IMR-90 (cell line): Measurements from ENCODE around the gene THRB. TPM values are rescaled to one million over a fixed set of nuclear protein-coding genes. Genes with fewer than 3 reads are reported as not detected.
"Not testable (repeated sequence)": the region's sequence is repeated elsewhere in the genome, so short reads cannot be mapped to it uniquely, and the experiment has no call there.

ENCODE experiments used
- ATAC-seq: fragments of 200-7000 bp; cut with Tn5 transposase; 2 replicates; pipeline ENCODE4 v1.9.1; 2020; ENCODE audit warnings: low read depth, mild to moderate bottlenecking, moderate library complexity
- BruUV-seq: library from RNA; stranded (reverse); fragments of 400-500 nt; replicated peaks from 2 replicates; lab custom pipeline; 2021; lab: Mats Ljungman, UMichigan
- CTCF ChIA-PET: fragments of 300-600 bp; formaldehyde crosslinking; extraction: SDS; loops from one replicate; lab custom pipeline; 2021; ENCODE audit warnings: antibody characterized with exemption; lab: Yijun Ruan, JAX
- POLR2A ChIA-PET: fragments of 300-600 bp; sonication (Branson Sonifier 250); formaldehyde crosslinking; loops from one replicate; lab custom pipeline; 2022; ENCODE audit warnings: antibody characterized with exemption; ENCODE audit not compliant: unreplicated experiment; lab: Charles Lee
- DNase-seq: peaks from one replicate; pipeline ENCODE4 v3.0.0; 2013
- H2AFZ ChIP-seq: replicated peaks from 2 replicates; pipeline ENCODE3; 2013; ENCODE audit warnings: low read length, mild to moderate bottlenecking; ENCODE audit not compliant: poor library complexity
- H2AK5ac ChIP-seq: 2 replicates; pipeline ENCODE4 v1.6.1; 2013; ENCODE audit warnings: low read depth, low read length, inconsistent platforms
- H2AK9ac ChIP-seq: replicated peaks from 2 replicates; pipeline ENCODE3; 2013; ENCODE audit warnings: mild to moderate bottlenecking, low read depth, low read length, moderate library complexity; ENCODE audit not compliant: poor library complexity
- H2BK120ac ChIP-seq: 2 replicates; pipeline ENCODE4 v1.6.1; 2013; ENCODE audit warnings: low read depth, low read length, inconsistent platforms
- H2BK15ac ChIP-seq: 3 replicates; pipeline ENCODE4 v1.6.1; 2013; ENCODE audit warnings: low read depth, low read length, inconsistent platforms
- H2BK20ac ChIP-seq: 2 replicates; pipeline ENCODE4 v1.6.1; 2013; ENCODE audit warnings: low read depth, mild to moderate bottlenecking, inconsistent platforms, low read length, moderate library complexity
- H2BK5ac ChIP-seq: 2 replicates; pipeline ENCODE4 v1.6.1; 2013; ENCODE audit warnings: mild to moderate bottlenecking, low read depth, low read length, inconsistent platforms; ENCODE audit not compliant: poor library complexity, severe bottlenecking
- H3K14ac ChIP-seq: replicated peaks from 2 replicates; pipeline ENCODE4 v1.6.1; 2013; ENCODE audit warnings: low read depth, low read length, inconsistent platforms
- H3K18ac ChIP-seq: 2 replicates; pipeline ENCODE4 v1.6.1; 2013; ENCODE audit warnings: low read depth, low read length, control low read depth
- H3K23ac ChIP-seq: 2 replicates; pipeline ENCODE4 v1.6.1; 2013; ENCODE audit warnings: low read depth, low read length, inconsistent platforms
- H3K27ac ChIP-seq: 2 replicates; pipeline ENCODE4 v1.5.1; 2013; ENCODE audit warnings: mild to moderate bottlenecking, control low read depth, low read length; ENCODE audit not compliant: insufficient read depth
- H3K27me3 ChIP-seq: 2 replicates; pipeline ENCODE4 v1.6.1; 2013; ENCODE audit warnings: low read length; ENCODE audit not compliant: control insufficient read depth, insufficient read depth
- H3K36me3 ChIP-seq: 2 replicates; pipeline ENCODE4 v1.6.1; 2013; ENCODE audit warnings: low read length, mixed read lengths; ENCODE audit not compliant: control insufficient read depth, insufficient read depth
- H3K4ac ChIP-seq: 2 replicates; pipeline ENCODE4 v1.6.1; 2013; ENCODE audit warnings: low read depth, low read length, inconsistent platforms
- H3K4me1 ChIP-seq: 2 replicates; pipeline ENCODE4 v1.6.1; 2013; ENCODE audit warnings: low read length, mixed read lengths; ENCODE audit not compliant: control insufficient read depth, insufficient read depth
- H3K4me2 ChIP-seq: 2 replicates; pipeline ENCODE4 v1.6.1; 2013; ENCODE audit warnings: low read depth, mild to moderate bottlenecking, control low read depth, low read length, moderate library complexity
- H3K4me3 ChIP-seq: 2 replicates; pipeline ENCODE4 v1.5.1; 2013; ENCODE audit warnings: low read depth, mild to moderate bottlenecking, control low read depth, low read length, moderate library complexity; ENCODE audit not compliant: insufficient read depth
- H3K56ac ChIP-seq: 2 replicates; pipeline ENCODE4 v1.6.1; 2013; ENCODE audit warnings: low read length, inconsistent platforms; ENCODE audit not compliant: insufficient read depth; ENCODE audit errors: extremely low read depth
- H3K79me1 ChIP-seq, 2 experiments: 2 replicates each; pipeline ENCODE4 v1.6.1; 2013; ENCODE audit warnings: low read length in 2 of 2, inconsistent platforms in 1 of 2, low read depth in 1 of 2
- H3K9ac ChIP-seq: 2 replicates; pipeline ENCODE4 v1.6.1; 2013; ENCODE audit warnings: low read depth, low read length, control low read depth
- H3K9me1 ChIP-seq: 2 replicates; pipeline ENCODE4 v1.6.1; 2013; ENCODE audit warnings: low read length, inconsistent platforms; ENCODE audit not compliant: insufficient read depth
- H3K9me3 ChIP-seq: 2 replicates; pipeline ENCODE4 v1.6.1; 2013; ENCODE audit warnings: low read length; ENCODE audit not compliant: control insufficient read depth, insufficient read depth
- H4K20me1 ChIP-seq: 2 replicates; pipeline ENCODE4 v1.6.1; 2013; ENCODE audit warnings: low read length, inconsistent platforms; ENCODE audit not compliant: insufficient read depth
- H4K5ac ChIP-seq: 2 replicates; pipeline ENCODE4 v1.6.1; 2013; ENCODE audit warnings: mild to moderate bottlenecking, low read depth, low read length, control low read depth
- H4K8ac ChIP-seq, 2 experiments: 2 replicates each; pipeline ENCODE4 v1.6.1; 2013; ENCODE audit warnings: low read depth in 2 of 2, low read length in 2 of 2, control low read depth in 1 of 2, inconsistent platforms in 1 of 2
- H4K91ac ChIP-seq: 2 replicates; pipeline ENCODE4 v1.6.1; 2013; ENCODE audit warnings: low read depth, low read length, inconsistent platforms; ENCODE audit not compliant: insufficient read depth
- BHLHE40 ChIP-seq: fragments of 150-350 bp; IDR thresholded peaks from 2 replicates; pipeline ENCODE4 v1.6.1; 2016; ENCODE audit warnings: mild to moderate bottlenecking, low read depth, low read length
- CTCF ChIP-seq: conservative IDR thresholded peaks from 2 replicates; pipeline ENCODE4 v1.5.1; 2012; ENCODE audit warnings: mild to moderate bottlenecking, low read depth, low read length, improper control_type of control experiment
- MAZ ChIP-seq: IDR thresholded peaks from 2 replicates; pipeline ENCODE4 v1.6.1; 2012; ENCODE audit warnings: low read depth, mild to moderate bottlenecking, low read length, improper control_type of control experiment, moderate library complexity, borderline replicate concordance
- MXI1 ChIP-seq: IDR thresholded peaks from 2 replicates; pipeline ENCODE4 v1.6.1; 2012; ENCODE audit warnings: low read depth, mild to moderate bottlenecking, low read length, moderate library complexity, borderline replicate concordance
- NFE2L2 ChIP-seq: fragments of 150-350 bp; IDR thresholded peaks from 2 replicates; pipeline ENCODE4 v1.6.1; 2016; ENCODE audit warnings: low read depth, mild to moderate bottlenecking, low read length
- POLR2A ChIP-seq: IDR thresholded peaks from 2 replicates; pipeline ENCODE4 v1.6.1; 2012; ENCODE audit warnings: mild to moderate bottlenecking, low read depth, low read length
- RFX5 ChIP-seq: IDR thresholded peaks from 2 replicates; pipeline ENCODE4 v1.8.0; 2012; ENCODE audit warnings: low read depth, mild to moderate bottlenecking, low read length, moderate library complexity
- SMC3 ChIP-seq: fragments of 150-350 bp; IDR thresholded peaks from 2 replicates; pipeline ENCODE4 v1.6.1; 2016; ENCODE audit warnings: low read depth, mild to moderate bottlenecking, antibody characterized with exemption, low read length, moderate library complexity
- WGBS, 2 experiments: methylation state at CpG; one replicate each; pipeline versions ENCODE4 v1.1.5 to v1.1.7; 2013; ENCODE audit warnings: missing lambda C conversion rate in 2 of 2; ENCODE audit not compliant: insufficient read length in 1 of 2; ENCODE audit errors: extremely low coverage in 2 of 2; 5-methylcytosine and 5-hydroxymethylcytosine counted together
- dilution Hi-C: fragments of 300-500 bp; cut with HindIII; formaldehyde crosslinking; loops from one replicate; pipeline ENCODE4 v1.14.3; 2018; ENCODE audit warnings: low sequenced_read_pairs; ENCODE audit not compliant: unreplicated experiment
- in situ Hi-C: fragments of 300-500 bp; cut with MboI; formaldehyde crosslinking; loops from 3 replicates; pipeline ENCODE4 v1.14.3; 2019; ENCODE audit warnings: low sequenced_read_pairs, inconsistent platforms, mixed read lengths
- intact Hi-C: fragments of 100-400 bp; cut with micrococcal nuclease; formaldehyde crosslinking; loops from 2 replicates; pipeline ENCODE4 v1.10.0; 2022
- polyA plus RNA-seq, 3 experiments: library from polyadenylated mRNA; depleted of rRNA; stranded (reverse); fragments of >200 nt; gene quantifications; 2 replicates each; pipeline ENCODE4 v1.2.3, GENCODE V29; 2012; ENCODE audit warnings: low replicate concordance in 1 of 3
- total RNA-seq: library from RNA; depleted of rRNA; stranded (reverse); fragments of >200 nt; gene quantifications from 2 replicates; pipeline ENCODE4 v1.2.3, GENCODE V29; 2012

The THRB gene
- total and polyA plus RNA-seq, 2 of the 4 experiments (the other 2 are of a cell fraction) = under 0.01 TPM; not detected in 1

DNA sequence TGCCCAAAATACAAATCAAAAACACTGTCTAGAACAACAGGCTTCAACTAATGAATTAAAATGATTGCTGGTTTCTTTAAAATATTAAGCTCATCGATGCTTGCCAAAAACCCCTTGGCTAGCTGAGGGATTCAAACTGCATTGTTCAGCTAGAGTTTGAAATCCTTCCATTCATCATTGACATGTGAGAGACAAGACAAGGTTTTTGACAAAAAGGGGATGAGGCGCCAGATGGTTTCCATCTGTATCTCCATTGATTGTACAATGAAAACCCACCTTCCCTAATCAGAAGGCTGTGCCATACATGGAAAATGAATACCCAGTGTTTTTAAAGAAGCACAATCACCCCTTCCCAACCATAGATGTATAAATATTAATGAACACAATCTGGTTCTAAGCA lies 67.8 kb downstream of the THRB start:
- Histone ChIP-seq H3K9me3 (no peaks in the 10 kb centered on the region), H3K56ac (no peak overlapping the region), H3K4me1 (no peaks in the 10 kb centered on the region), H3K23ac (no peak overlapping the region), H3K4me3 (no peak overlapping the region), H4K20me1 (no peaks in the 10 kb centered on the region), H2BK5ac (no peak overlapping the region), H4K5ac (no peak overlapping the region), H3K27me3 (no peaks in the 10 kb centered on the region), H3K4ac (no peak overlapping the region), H3K9ac (no peak overlapping the region), H3K4me2 (no peak overlapping the region), H4K91ac (no peak overlapping the region), H3K79me1 (no peaks in the 10 kb centered on the region), H4K8ac (no peak overlapping the region), H2AFZ (no peak overlapping the region), H2AK5ac (no peak overlapping the region), H3K27ac (no peak overlapping the region), H3K14ac (no peak overlapping the region), H3K9me1 (no peaks in the 10 kb centered on the region), H2BK20ac (no peak overlapping the region), H2AK9ac (no peak overlapping the region), H2BK120ac (no peak overlapping the region), H3K36me3 (no peaks in the 10 kb centered on the region), H3K18ac (no peak overlapping the region), H2BK15ac (no peak overlapping the region)
- in situ Hi-C loops (no loop called here), dilution Hi-C loops (no loop called here), intact Hi-C loops (no loop called here)
- TF ChIP-seq POLR2A = no peak
- no peak for TF ChIP-seq SMC3
- TF ChIP-seq MXI1 = no peak
- no peak for TF ChIP-seq RFX5
- no peak for TF ChIP-seq CTCF
- TF ChIP-seq NFE2L2 = no peak
- no peak for TF ChIP-seq BHLHE40
- TF ChIP-seq MAZ = no peak
- ChIA-PET POLR2A (interaction anchor here (0.6 kb wide), 1 partner anchor 57 kb away, joined by 3 read pairs; no protein-coding TSS in a partner anchor), CTCF (no interaction called here)
- DNase-seq (no peak), ATAC-seq (no peak)
- no TSS peak for BruUV-seq
- WGBS, 2 experiments = no CpG with 5 or more reads among the region's 2 CpGs

- H3K4me2 ChIP-seq, H2AK5ac ChIP-seq, H3K79me1 ChIP-seq, H3K4me3 ChIP-seq, dilution Hi-C loops, ATAC-seq, H3K27ac ChIP-seq, H3K14ac ChIP-seq, H3K9me3 ChIP-seq, H4K20me1 ChIP-seq, BruUV-seq, H3K9me1 ChIP-seq, DNase-seq, H3K4me1 ChIP-seq, H4K91ac ChIP-seq, H3K4ac ChIP-seq, H2BK5ac ChIP-seq, H3K56ac ChIP-seq, H3K23ac ChIP-seq, H3K18ac ChIP-seq, intact Hi-C loops, H4K5ac ChIP-seq, POLR2A ChIA-PET, H2BK20ac ChIP-seq, H3K36me3 ChIP-seq, H2BK120ac ChIP-seq, H3K27me3 ChIP-seq, CTCF ChIA-PET, H2AK9ac ChIP-seq, H3K9ac ChIP-seq, in situ Hi-C loops, H2BK15ac ChIP-seq, H4K8ac ChIP-seq, H2AFZ ChIP-seq: not testable (repeated sequence)
- WGBS, 2 experiments = no CpG with 5 or more reads among the region's 1 CpG
Observed at GRCh38 chr3:24420829-24421228, 73.8 kb downstream of the THRB start.
